Endothelial cell of umbilical vein (primary cell): ENCODE data around the gene RGS7. TPM values are rescaled to one million over a fixed set of nuclear protein-coding genes. Genes with fewer than 3 reads are reported as not detected.

ENCODE experiments used
- BruUV-seq: library from RNA; stranded (reverse); fragments of 400-500 nt; replicated peaks from 2 replicates; lab custom pipeline; 2021; lab: Mats Ljungman, UMichigan
- CTCF ChIA-PET: fragments of 300-600, 350-600 bp; sonication (Branson Sonifier 250); formaldehyde crosslinking; loops from one replicate; lab custom pipeline; 2021; ENCODE audit warnings: antibody characterized with exemption, inconsistent platforms; lab: Charles Lee
- POLR2A ChIA-PET: fragments of 300-600, 350-600 bp; sonication (Branson Sonifier 250); formaldehyde crosslinking; loops from one replicate; lab custom pipeline; 2021; ENCODE audit warnings: antibody characterized with exemption, inconsistent platforms; lab: Charles Lee
- DNase-seq: peaks from one replicate; pipeline ENCODE4 v3.0.0-alpha.2; 2011; ENCODE audit warnings: low read depth, low spot score
- FAIRE-seq: peaks from 2 replicates; lab custom pipeline; 2011; peaks lifted over from hg19 to GRCh38; lab: Jason Lieb, UNC
- H2AFZ ChIP-seq: 2 replicates; pipeline ENCODE4 v1.6.0; 2012; ENCODE audit warnings: low read depth, low read length, control low read depth, inconsistent platforms
- H3K27ac ChIP-seq: 2 replicates; pipeline ENCODE4 v1.5.1; 2011; ENCODE audit warnings: low read depth, mild to moderate bottlenecking, control low read depth, low read length, moderate library complexity; ENCODE audit not compliant: insufficient read depth
- H3K27me3 ChIP-seq, 2 experiments: 2 replicates each; pipeline versions ENCODE4 v1.6.0 to v1.6.1; 2011; ENCODE audit warnings: low read length in 2 of 2, mixed read lengths in 1 of 2; ENCODE audit not compliant: control insufficient read depth in 2 of 2, insufficient read depth in 2 of 2
- H3K36me3 ChIP-seq, 2 experiments: 2 replicates in 1 of 2; 3 replicates in 1 of 2; pipeline ENCODE4 v1.5.1; 2011; ENCODE audit warnings: low read length in 2 of 2, mild to moderate bottlenecking in 1 of 2, moderate library complexity in 1 of 2; ENCODE audit not compliant: control insufficient read depth in 2 of 2, insufficient read depth in 2 of 2; ENCODE audit errors: extremely low read depth in 1 of 2
- H3K4me1 ChIP-seq: 3 replicates; pipeline ENCODE4 v1.5.1; 2011; ENCODE audit warnings: mild to moderate bottlenecking, low read length; ENCODE audit not compliant: control insufficient read depth, insufficient read depth; ENCODE audit errors: extremely low read depth
- H3K4me2 ChIP-seq: 2 replicates; pipeline ENCODE4 v1.6.1; 2011; ENCODE audit warnings: low read length, control low read depth, mixed read lengths; ENCODE audit not compliant: insufficient read depth
- H3K4me3 ChIP-seq, 3 experiments: fragments of 200-600 bp in 1 of 3; sonication (generic), shearing (Covaris generic) in 1 of 3; replicated peaks in 1 of 3; 2 replicates each; pipeline ENCODE4 v1.5.1; 2011 to 2016; ENCODE audit warnings: control low read depth in 3 of 3, low read length in 3 of 3, mild to moderate bottlenecking in 2 of 3, inconsistent platforms in 1 of 3, low read depth in 1 of 3, moderate library complexity in 1 of 3; ENCODE audit not compliant: insufficient read depth in 1 of 3
- H3K79me2 ChIP-seq: 2 replicates; pipeline ENCODE4 v1.6.0; 2012; ENCODE audit warnings: low read length, inconsistent platforms; ENCODE audit not compliant: control insufficient read depth, insufficient read depth
- H3K9ac ChIP-seq: replicated peaks from 2 replicates; pipeline ENCODE3; 2011; ENCODE audit warnings: low read length, control low read depth; ENCODE audit not compliant: insufficient read depth; ENCODE audit errors: extremely low read depth
- H3K9me1 ChIP-seq: replicated peaks from 3 replicates; pipeline ENCODE4 v1.6.0; 2011; ENCODE audit warnings: mild to moderate bottlenecking, low read length; ENCODE audit not compliant: control insufficient read depth, insufficient read depth; ENCODE audit errors: extremely low read depth
- H3K9me3 ChIP-seq: replicated peaks from 2 replicates; pipeline ENCODE4 v1.5.1; 2012; ENCODE audit warnings: low read length, inconsistent platforms; ENCODE audit not compliant: control insufficient read depth, insufficient read depth
- H4K20me1 ChIP-seq: replicated peaks from 2 replicates; pipeline ENCODE3; 2011; ENCODE audit warnings: mild to moderate bottlenecking, low read length; ENCODE audit not compliant: control insufficient read depth, insufficient read depth; ENCODE audit errors: extremely low read depth
- EZH2 ChIP-seq: IDR thresholded peaks from 2 replicates; pipeline ENCODE4 v1.6.1; 2012; ENCODE audit warnings: borderline replicate concordance, low read depth, mild to moderate bottlenecking, moderate library complexity, low read length, inconsistent platforms; ENCODE audit not compliant: severe bottlenecking
- FOS ChIP-seq: IDR thresholded peaks from 2 replicates; pipeline ENCODE4 v1.6.1; 2011; ENCODE audit warnings: mild to moderate bottlenecking, low read length, moderate library complexity, borderline replicate concordance; ENCODE audit not compliant: insufficient read depth
- GATA2 ChIP-seq: IDR thresholded peaks from 2 replicates; pipeline ENCODE4 v1.7.0; 2011; ENCODE audit warnings: low read depth, mild to moderate bottlenecking, moderate library complexity, mixed read lengths, low read length; ENCODE audit not compliant: insufficient read length, insufficient read depth
- JUN ChIP-seq: IDR thresholded peaks from 2 replicates; pipeline ENCODE4 v1.6.1; 2011; ENCODE audit warnings: borderline replicate concordance, low read depth; ENCODE audit not compliant: insufficient read length, insufficient read depth
- MYC ChIP-seq: IDR thresholded peaks from one replicate; pipeline ENCODE4 v1.6.1; 2011; ENCODE audit warnings: mild to moderate bottlenecking, low read depth, low read length
- POLR2A ChIP-seq: IDR thresholded peaks from 2 replicates; pipeline ENCODE4 v1.6.1; 2012; ENCODE audit warnings: low read depth, mild to moderate bottlenecking, control low read depth, low read length
- POLR2AphosphoS5 ChIP-seq: IDR thresholded peaks from 2 replicates; pipeline ENCODE4 v1.6.1; 2012; ENCODE audit warnings: low read depth, mild to moderate bottlenecking, control low read depth, low read length, moderate library complexity; ENCODE audit not compliant: insufficient read depth
- dilution Hi-C: fragments of 300-500 bp; cut with MboI; formaldehyde crosslinking; loops from one replicate; pipeline ENCODE4 v1.15.0; 2019; ENCODE audit warnings: low sequenced_read_pairs; ENCODE audit not compliant: extremely low pct_ligation_motif_present
- intact Hi-C: fragments of 100-400 bp; cut with micrococcal nuclease; formaldehyde crosslinking; loops from one replicate; pipeline ENCODE4 v1.10.0; 2022
- polyA plus RNA-seq, 4 experiments: library from polyadenylated mRNA; depleted of rRNA in 3 of 4; stranded (reverse) in 3 of 4; unstranded in 1 of 4; fragments of >200 nt; gene quantifications; 2 replicates each; pipeline versions ENCODE4 v1.2.1 to v1.2.3, GENCODE V29; 2011 to 2012; ENCODE audit warnings: missing spikeins in 1 of 4
- total RNA-seq: library from RNA; stranded (reverse); gene quantifications from 2 replicates; pipeline ENCODE4 v1.2.3, GENCODE V29; 2021
- TF ChIP-seq, protein P1 (sequence below), 2 donors: IDR thresholded peaks; 1 replicate in 1 of 2; 2 replicates in 1 of 2; pipeline ENCODE4 v1.5.1; 2011; ENCODE audit warnings: low read length in 2 of 2, mild to moderate bottlenecking in 2 of 2, moderate library complexity in 2 of 2, control low read depth in 1 of 2, inconsistent platforms in 1 of 2, low read depth in 1 of 2; ENCODE audit not compliant: insufficient read depth in 1 of 2; ENCODE audit errors: extremely low read depth in 1 of 2

The RGS7 gene
- total and polyA plus RNA-seq, 2 donors (not counting 3 experiments of a cell fraction or from before 2014, with no cell fraction given), result 0.43 to 0.44 TPM

DNA sequence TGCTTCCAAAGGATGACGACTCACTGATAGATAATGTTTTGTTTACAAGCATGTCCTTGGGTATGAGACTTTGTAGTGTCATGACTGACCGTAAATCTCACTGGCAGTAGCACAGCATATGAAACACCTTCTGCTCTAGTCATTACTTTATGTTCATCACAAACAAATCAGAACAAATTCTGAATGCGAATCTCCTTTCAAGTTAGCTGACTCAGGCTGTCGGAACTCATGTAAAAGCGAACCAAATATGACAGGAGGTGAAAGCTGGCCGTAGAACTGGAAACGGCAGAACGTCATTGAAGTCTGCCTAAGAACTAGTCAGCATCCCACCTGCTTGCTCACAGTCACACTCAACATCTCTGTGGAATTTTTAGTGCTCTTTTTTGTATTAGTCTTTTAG, 143.9 kb downstream of the RGS7 start:
- Histone ChIP-seq H3K4me1 (no peaks in the 10 kb centered on the region), H3K27me3 (no peaks in the 10 kb centered on the region), H3K9me3 (no peaks in the 10 kb centered on the region), H3K4me3 (no peak overlapping the region), H3K27ac (no peak overlapping the region), H3K9me1 (no peaks in the 10 kb centered on the region), H3K79me2 (no peaks in the 10 kb centered on the region), H3K9ac (no peak overlapping the region), H3K36me3 (no peaks in the 10 kb centered on the region), H2AFZ (no peak overlapping the region), H3K4me2 (no peak overlapping the region), H4K20me1 (no peaks in the 10 kb centered on the region)
- no peak for FAIRE-seq
- dilution Hi-C loops, result no loop called here
- POLR2A ChIA-PET, result no interaction called here
- DNase-seq, result no peak
- CTCF ChIA-PET, result no interaction called here
- intact Hi-C loops, result no loop called here
- TF ChIP-seq POLR2A (no peak), FOS (no peak), JUN (no peak), POLR2AphosphoS5 (no peak), GATA2 (no peak), MYC (no peak), EZH2 (no peak)
- TF ChIP-seq, protein P1, sequence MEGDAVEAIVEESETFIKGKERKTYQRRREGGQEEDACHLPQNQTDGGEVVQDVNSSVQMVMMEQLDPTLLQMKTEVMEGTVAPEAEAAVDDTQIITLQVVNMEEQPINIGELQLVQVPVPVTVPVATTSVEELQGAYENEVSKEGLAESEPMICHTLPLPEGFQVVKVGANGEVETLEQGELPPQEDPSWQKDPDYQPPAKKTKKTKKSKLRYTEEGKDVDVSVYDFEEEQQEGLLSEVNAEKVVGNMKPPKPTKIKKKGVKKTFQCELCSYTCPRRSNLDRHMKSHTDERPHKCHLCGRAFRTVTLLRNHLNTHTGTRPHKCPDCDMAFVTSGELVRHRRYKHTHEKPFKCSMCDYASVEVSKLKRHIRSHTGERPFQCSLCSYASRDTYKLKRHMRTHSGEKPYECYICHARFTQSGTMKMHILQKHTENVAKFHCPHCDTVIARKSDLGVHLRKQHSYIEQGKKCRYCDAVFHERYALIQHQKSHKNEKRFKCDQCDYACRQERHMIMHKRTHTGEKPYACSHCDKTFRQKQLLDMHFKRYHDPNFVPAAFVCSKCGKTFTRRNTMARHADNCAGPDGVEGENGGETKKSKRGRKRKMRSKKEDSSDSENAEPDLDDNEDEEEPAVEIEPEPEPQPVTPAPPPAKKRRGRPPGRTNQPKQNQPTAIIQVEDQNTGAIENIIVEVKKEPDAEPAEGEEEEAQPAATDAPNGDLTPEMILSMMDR (IDR thresholded peaks at IDR 0.05; ENCODE audit: extremely low read depth in 1 of 2, insufficient read depth in 1 of 2, low read depth in 1 of 2, low read length in 2 of 2), result no peak
- BruUV-seq, result no TSS peak
